T47D (cell line): ENCODE results near the gene CHRNA3.

Experiments
- DNase-seq, 2 experiments: peaks; one replicate each; pipeline versions ENCODE4 v3.0.0 to v3.0.0-alpha.2; 2011 to 2012; ENCODE audit warnings: low read depth in 1 of 2, low spot score in 1 of 2
- JUND ChIP-seq: IDR thresholded peaks from 2 replicates; pipeline ENCODE4 v1.6.1; 2012; ENCODE audit warnings: low read depth
- in situ Hi-C: cut with HindIII; loops from 2 replicates; pipeline ENCODE4 v1.10.0; 2016; ENCODE audit warnings: low sequenced_read_pairs, low pct_unique_long_range_greater_than_20kb

Gene CHRNA3

DNA sequence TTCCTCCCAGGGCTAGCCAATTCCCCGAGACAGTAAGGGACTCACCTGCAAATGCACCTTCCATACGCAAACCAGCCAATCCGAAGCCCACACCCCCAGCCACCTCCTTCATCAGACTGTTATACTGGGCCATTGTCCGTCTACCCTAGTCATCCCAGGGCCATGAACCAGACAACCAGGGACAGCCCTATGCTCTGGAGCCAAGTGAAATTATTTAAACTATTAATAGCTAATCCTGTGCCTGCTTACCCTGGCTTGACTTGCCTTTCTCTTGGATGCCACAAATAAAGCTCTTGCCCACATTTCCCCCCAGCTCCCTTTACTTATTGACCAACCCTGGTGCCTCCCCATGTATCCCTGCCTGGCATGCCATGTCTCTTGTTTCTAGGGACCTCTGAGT is 24.2 kb upstream of the CHRNA3 start:
- DNase-seq, result no peak
- no peak for TF ChIP-seq JUND
- in situ Hi-C loops, result no loop called here

DNA sequence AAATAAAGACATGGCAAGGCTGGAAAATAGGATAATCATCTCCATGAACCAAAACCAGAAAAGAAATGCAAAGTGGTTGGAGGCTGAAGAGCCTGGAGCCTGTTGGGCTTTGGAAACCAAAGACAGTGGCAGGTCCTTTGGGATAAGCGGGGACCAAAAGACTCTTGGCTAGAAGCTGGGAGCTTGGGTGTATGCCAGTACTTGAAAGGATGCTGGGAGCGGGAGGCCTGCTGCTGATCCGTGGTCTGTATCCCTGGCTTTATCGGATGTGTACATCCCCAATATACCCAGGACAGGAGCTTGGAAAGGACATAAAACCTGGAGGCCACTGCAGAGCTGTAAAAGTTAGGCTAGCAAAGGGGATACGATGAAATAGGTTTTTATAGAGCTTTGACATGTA is 21.5 kb upstream of the CHRNA3 start:
- no peak for DNase-seq
- TF ChIP-seq JUND, result no peak
- in situ Hi-C loops, result no loop called here

GRCh38 chr15:78641749-78642275 is 21.0 kb upstream of the CHRNA3 start:
- no peak for DNase-seq
- in situ Hi-C loops, result no loop called here
- no peak for TF ChIP-seq JUND

DNA sequence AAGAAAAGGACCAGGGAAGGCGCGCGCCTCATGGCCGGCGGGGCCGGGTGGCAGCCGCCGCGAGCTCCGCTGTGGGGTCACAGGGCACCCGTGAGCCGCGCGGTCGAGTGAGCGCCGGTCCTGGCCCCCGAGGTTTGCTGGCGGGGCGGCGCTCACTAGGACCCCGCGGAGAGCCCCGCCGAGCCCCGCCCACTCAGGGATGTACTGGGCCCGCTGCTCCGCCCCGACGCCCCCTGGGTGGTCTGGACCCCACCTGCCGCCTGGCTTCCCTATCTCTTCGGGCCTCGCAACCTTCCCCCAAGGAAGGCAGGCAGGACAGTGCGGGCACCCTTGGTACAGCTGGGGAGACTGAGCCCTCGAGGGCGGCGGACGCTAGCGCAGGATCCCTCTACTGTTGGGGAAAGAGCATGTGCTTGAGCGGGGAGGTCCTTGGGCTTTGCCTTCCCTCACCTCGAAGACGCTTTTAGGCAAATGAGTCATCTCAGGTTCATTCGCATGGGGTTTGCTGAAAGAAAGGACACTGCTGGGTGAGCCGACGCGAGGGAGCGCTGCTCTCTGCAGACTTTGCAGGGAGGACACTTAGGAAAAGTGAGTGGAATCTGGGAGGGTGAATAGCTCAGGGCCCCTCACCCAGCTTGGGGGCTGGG is 20.4 kb upstream of the CHRNA3 start, which contains the start of gene CHRNB4:
CHRNB4 (minus strand) TSS at position 109 of the 647 bp plus-strand sequence; CDS start at position 32, 77 bp downstream.
- TF ChIP-seq JUND, result no peak

GRCh38 chr15:78640527-78641101 is 19.8 kb upstream of the CHRNA3 start:
- DNase-seq, result no peak
- in situ Hi-C loops, result no loop called here

More for the DNA sequence above, 20.4 kb upstream of the CHRNA3 start, which contains the start of gene CHRNB4:
- in situ Hi-C loops, result no loop called here
- DNase-seq, result no peak

DNA sequence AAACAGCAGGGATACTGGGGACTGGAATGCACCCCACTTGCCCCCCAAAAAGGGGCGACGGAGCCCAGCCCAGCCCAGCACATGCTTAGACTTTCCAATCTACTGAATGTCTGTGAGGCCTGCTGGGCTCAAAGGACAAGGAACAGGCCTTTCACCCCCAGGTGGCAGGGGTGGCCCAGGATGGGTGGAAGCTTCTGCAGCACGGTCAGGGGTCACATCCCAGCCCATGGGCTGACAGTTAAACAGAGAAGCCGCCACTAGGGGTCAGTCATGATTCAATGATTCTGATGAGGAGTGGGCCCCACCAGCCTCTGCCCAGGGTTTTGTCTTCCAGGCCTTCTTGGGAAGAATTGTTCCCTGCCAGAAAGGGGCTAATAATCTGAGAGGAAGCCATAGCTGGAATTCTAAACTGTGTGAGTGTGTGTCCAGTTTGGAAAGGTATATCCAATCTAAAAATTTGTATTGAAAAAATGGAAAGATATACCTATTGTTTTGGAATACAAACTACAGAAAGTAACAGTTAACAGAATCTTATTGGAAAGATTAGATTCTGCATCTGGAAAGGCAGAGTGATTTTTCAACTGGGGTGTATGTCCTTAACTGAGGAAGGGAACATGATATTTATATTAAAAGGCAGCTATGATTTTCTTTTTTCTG is 18.0 kb upstream of the CHRNA3 start:
- DNase-seq, result peak; percentile 62 to 63
- no peak for TF ChIP-seq JUND

More at GRCh38 chr15:78640527-78641101, 19.8 kb upstream of the CHRNA3 start:
- no peak for TF ChIP-seq JUND

GRCh38 chr15:78637776-78638435 is 17.1 kb upstream of the CHRNA3 start:
- TF ChIP-seq JUND, result no peak
- no peak for DNase-seq
- in situ Hi-C loops, result no loop called here

More for the DNA sequence above, 18.0 kb upstream of the CHRNA3 start:
- in situ Hi-C loops, result no loop called here

- in situ Hi-C loops, result no loop called here
- no peak for DNase-seq
- TF ChIP-seq JUND, result no peak
Observed at GRCh38 chr15:78636378-78636859, 15.6 kb upstream of the CHRNA3 start.

DNA sequence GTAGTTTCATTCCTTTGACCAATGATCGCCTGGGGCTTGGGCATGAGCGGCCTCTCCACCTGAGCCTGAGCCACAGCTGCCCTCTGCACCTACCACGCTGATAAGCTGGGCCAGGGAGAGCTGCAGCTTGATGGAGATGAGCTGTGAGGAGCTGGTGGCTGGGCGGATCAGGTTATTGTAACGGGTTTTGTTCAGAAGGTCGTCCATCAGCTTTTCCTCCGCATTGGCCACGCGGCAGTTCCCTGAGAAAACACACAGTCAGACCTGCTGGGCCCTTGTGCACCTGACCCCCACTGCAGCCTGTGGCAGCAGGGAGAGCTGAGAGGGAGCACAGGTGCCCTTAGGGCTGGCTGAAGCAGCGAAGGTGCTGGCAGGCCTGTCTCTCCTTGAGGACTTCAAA is 14.6 kb upstream of the CHRNA3 start:
- DNase-seq, result no peak
- TF ChIP-seq JUND, result no peak
- in situ Hi-C loops, result no loop called here

DNA sequence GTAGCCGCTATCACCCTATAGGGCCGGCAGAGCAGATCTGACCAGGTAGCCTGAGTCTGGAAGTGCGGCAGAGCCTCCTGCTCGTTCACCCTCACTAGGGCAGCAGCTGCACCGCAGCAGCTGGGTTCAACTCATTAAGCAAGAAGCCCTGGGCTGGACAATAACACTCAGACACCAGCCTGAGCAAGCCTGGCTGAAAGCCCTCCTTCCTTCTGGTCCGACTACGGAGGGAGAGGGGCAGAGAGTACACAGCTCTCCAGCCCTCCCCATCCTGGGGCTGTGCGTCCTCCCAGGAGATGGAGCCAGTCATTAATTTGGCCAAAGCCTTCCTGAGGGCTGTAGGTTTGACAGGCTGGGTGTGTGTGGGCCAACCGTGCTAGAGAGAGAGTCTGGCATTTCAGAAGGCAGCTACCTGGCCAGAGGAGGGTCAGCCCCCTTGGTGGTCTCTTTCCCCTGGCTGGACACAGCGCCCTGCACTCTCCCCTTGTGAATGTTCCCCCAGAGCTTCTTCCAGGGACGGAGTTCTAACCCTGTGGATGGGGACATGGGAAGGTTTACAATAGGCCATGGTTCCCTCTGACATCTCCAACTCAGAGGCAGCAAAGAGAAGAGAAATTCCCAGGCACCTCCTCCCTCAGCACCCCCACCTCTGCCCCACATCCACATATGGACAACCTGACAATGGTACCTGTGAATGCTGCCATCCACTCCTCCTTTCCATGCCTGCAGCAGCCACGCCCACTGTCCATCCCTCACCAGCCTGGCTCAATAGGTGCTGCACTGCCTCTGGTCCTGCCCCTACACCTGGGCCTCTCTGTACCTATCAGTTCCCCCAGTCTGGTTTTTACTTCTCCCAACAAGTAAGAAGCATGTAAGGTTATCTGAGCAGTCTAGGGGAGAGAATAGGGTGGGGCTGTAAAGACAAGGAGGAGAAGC is 13.7 kb upstream of the CHRNA3 start:
- DNase-seq, result no peak
- TF ChIP-seq JUND, result no peak
- in situ Hi-C loops, result no loop called here

DNA sequence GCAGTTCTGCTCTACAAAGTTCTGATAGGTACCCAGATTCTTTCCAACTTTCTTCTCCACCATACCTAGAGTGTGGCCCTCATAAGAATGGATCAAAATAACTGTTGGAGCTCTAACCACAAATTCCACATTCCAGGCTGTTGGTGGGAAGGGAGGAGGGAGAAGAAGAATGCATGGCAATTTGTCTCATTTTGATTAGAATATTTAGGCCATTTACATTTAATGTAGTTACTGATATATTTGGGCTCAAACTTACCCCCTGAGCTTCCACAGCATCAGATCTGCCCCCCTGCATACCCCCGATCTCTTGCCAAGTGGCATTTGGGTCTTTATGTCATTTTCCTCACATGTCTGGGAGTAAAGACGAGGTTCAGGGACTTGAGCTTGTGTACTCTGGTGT is 12.6 kb upstream of the CHRNA3 start:
- in situ Hi-C loops, result no loop called here
- no peak for TF ChIP-seq JUND
- DNase-seq, result no peak
